Measurements from ENCODE around the gene PTH1R.

The PTH1R gene

DNA sequence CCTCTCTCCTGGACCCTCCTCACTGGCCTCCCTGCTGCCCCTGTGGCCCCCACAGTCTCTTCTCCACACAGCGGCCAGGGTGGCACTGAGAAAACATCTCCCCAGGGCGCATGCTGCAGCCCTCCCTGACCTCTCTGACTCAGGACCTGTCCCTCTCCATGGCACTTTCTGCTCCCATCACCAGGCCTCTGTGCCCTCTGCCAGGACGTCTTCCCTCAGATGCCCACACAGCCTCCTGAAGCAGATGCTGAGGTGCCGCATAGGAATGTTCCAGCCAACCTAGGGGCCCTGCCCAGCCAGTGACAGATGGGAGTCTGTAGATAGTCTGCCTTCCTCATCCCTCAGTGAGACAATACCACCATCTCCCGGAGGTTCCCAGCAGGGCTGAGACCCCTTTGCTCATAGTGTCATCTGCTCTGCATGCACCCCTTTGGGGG, 22.9 kb upstream of the PTH1R start:
- TF ChIP-seq, protein P1, sequence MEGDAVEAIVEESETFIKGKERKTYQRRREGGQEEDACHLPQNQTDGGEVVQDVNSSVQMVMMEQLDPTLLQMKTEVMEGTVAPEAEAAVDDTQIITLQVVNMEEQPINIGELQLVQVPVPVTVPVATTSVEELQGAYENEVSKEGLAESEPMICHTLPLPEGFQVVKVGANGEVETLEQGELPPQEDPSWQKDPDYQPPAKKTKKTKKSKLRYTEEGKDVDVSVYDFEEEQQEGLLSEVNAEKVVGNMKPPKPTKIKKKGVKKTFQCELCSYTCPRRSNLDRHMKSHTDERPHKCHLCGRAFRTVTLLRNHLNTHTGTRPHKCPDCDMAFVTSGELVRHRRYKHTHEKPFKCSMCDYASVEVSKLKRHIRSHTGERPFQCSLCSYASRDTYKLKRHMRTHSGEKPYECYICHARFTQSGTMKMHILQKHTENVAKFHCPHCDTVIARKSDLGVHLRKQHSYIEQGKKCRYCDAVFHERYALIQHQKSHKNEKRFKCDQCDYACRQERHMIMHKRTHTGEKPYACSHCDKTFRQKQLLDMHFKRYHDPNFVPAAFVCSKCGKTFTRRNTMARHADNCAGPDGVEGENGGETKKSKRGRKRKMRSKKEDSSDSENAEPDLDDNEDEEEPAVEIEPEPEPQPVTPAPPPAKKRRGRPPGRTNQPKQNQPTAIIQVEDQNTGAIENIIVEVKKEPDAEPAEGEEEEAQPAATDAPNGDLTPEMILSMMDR (IDR thresholded peaks at IDR 0.05; ENCODE audit: borderline replicate concordance, insufficient read depth, low read depth, low read length): no peak
- H3K4me3 ChIP-seq (ENCODE audit: low read depth, low read length): no peak overlapping the region

DNA sequence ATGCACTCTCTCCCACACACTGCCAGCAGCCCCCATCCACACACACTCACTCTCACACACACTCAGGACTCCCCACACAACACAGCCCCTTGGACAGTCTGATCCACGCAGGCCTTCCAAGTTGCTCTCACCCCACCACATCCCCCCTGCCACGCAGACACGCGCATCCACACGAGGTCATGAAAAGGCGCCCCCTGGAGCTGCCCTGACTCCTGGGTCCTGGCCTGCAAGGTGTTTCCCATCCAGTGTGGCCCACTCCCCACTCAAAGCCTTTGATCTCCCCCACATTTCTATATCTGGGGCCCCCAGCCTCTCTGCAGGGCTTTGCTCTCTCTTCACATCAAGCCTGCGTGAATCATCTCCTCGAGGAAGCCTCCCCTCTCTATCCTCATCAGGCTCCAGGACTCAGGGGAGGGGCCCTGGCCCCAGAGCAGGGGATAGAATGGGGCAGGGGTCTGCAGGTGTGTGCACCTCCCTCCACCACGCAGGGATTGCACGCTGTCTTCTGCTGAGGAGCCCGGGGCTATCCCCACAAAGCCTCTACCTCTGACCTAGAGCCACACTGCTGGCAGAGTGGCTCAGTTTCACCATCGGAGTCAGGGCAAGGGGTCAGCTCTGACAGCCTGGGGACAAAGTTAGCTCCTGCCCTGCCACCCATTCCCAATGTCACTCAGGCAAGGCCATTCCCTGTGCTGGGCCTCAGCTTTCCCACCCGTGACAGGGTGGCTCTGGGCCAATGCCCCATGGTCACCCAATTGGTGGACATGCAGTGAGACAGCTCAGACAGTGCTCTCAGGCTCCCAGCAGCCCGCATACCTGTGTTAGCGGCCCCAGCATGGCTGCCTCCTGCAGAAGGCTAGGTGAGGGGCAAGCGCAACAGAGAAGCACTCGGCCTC, 20.7 kb upstream of the PTH1R start:
- TF ChIP-seq, protein P1 (IDR thresholded peaks at IDR 0.05; ENCODE audit: borderline replicate concordance, insufficient read depth, low read depth, low read length): no peak
- no peak overlapping the region for H3K4me3 ChIP-seq (ENCODE audit: low read depth, low read length)

DNA sequence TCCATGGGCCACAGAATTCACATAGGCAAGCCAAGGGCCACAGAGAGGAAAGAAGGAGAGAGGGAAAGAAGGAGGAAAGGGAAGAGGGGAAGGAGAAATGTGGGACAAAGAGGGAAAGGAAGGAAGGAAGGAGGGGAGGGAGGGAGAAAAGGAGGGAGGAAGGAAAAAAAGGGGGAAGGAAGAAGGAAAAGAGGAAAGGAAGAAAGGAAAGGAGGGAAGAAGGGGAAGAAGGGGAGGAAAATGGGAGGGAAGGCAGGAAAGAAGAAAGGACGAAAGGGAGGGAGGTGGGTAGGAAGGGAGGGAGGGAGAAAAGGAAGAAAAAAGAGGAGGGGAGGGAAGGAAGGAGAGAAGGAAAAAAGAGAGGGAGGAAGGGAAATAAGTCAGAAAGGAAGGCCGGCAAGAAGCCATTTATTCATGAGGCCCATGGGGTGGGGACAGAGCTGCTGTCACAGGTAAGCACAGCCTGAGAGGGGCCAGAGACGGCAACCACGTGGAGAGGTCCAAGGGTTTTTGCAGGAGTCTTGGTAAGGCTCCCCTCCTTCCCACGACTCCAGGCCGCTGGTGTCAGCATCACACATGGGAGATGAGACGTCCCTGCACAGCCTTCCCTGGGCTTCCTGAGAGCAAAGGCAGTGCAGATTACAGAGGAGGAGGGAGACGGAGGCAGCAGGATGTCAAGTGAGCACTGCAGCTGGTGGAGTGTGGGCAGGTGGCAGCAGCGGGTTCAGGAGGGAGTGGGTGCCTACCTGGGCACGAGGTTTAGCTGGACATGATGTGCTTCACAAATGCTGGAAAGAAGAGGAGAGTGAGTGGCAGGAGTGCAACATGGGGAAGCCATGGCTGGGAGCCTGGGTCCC, 19.8 kb upstream of the PTH1R start:
- no peak overlapping the region for H3K4me3 ChIP-seq (ENCODE audit: low read depth, low read length)
- TF ChIP-seq, protein P1 (IDR thresholded peaks at IDR 0.05; ENCODE audit: borderline replicate concordance, insufficient read depth, low read depth, low read length): no peak

GRCh38 chr3:46858456-46858855, 19.1 kb upstream of the PTH1R start:
- no peak overlapping the region for H3K4me3 ChIP-seq (ENCODE audit: low read depth, low read length)
- TF ChIP-seq, protein P1 (IDR thresholded peaks at IDR 0.05; ENCODE audit: borderline replicate concordance, insufficient read depth, low read depth, low read length): no peak

GRCh38 chr3:46859001-46859710, 18.4 kb upstream of the PTH1R start:
- H3K4me3 ChIP-seq (ENCODE audit: low read depth, low read length): no peak overlapping the region
- TF ChIP-seq, protein P1 (IDR thresholded peaks at IDR 0.05; ENCODE audit: borderline replicate concordance, insufficient read depth, low read depth, low read length): no peak

DNA sequence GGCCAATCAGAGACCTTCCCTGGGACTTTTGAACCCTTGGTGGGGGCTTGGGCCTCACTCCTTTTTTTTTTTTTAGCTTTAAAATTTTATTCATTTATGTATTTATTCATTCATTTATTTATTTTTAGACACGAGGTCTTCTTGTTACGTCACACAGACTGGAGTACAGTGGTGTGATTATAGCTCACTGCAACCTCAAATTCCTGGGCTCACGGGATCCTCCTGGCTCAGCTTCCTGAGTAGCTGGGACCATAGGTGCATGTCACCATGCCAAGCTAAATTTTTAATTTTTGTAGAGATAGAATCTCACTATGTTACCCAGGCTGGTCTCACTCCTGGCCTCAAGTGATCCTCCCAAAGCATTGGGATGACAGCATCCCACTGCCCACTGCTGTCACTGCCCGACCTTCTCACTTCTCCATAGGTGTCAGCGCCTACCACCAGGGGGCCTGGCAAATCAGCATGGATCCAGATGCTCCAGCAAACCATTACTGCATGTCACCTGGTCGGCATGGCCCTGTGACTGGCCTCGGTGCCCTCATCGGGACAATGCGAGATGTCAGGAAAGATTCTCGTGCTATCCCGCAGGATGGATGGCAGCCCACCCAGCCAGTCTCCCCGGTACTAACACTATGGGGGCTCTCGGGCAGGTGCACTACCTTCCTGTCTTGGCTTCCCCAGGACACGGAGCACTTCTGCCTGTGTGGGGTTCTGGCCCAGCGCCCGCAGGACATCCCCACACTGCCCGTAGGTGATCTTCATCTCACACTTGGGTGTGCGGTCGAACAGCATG, 17.3 kb upstream of the PTH1R start:
- TF ChIP-seq, protein P1 (IDR thresholded peaks at IDR 0.05; ENCODE audit: borderline replicate concordance, insufficient read depth, low read depth, low read length): peak; percentile 62; the same call in 1 of the 2 replicates
- no peak overlapping the region for H3K4me3 ChIP-seq (ENCODE audit: low read depth, low read length)
